GM23338 (cell line): Measurements from ENCODE around the gene CADM4. TPM values are rescaled to one million over a fixed set of nuclear protein-coding genes. Genes with fewer than 3 reads are reported as not detected.

Experiments used
- ATAC-seq: fragments of 200-7000 bp; cut with Tn5 transposase; 3 replicates; pipeline ENCODE4 v1.9.1; 2020
- DNase-seq: peaks from one replicate; pipeline ENCODE4 v3.0.0-alpha.2; 2015; ENCODE audit warnings: low spot score
- H2AFZ ChIP-seq: fragments of 200-600 bp; sonication (generic); 2 replicates; pipeline ENCODE4 v1.8.0; 2016; ENCODE audit warnings: antibody characterized with exemption, mild to moderate bottlenecking, moderate library complexity
- H3F3A ChIP-seq: fragments of 200-600 bp; sonication (generic); replicated peaks from 2 replicates; pipeline ENCODE4 v1.8.0; 2017; ENCODE audit warnings: antibody characterized with exemption, mixed run types, low read depth
- H3K27ac ChIP-seq: fragments of 200-600 bp; sonication (generic); 2 replicates; pipeline ENCODE4 v1.6.1; 2016; ENCODE audit warnings: low read depth
- H3K27me3 ChIP-seq: fragments of 200-600 bp; sonication (generic); 2 replicates; pipeline ENCODE4 v1.8.0; 2016; ENCODE audit warnings: mild to moderate bottlenecking, mixed run types, moderate library complexity; ENCODE audit not compliant: insufficient read depth
- H3K36me3 ChIP-seq: fragments of 200-600 bp; sonication (generic); 2 replicates; pipeline ENCODE4 v1.8.0; 2016; ENCODE audit warnings: mild to moderate bottlenecking; ENCODE audit not compliant: insufficient read depth
- H3K4me1 ChIP-seq: fragments of 200-600 bp; sonication (generic); 2 replicates; pipeline ENCODE4 v1.8.0; 2016; ENCODE audit warnings: mild to moderate bottlenecking, moderate library complexity; ENCODE audit not compliant: insufficient read depth
- H3K4me2 ChIP-seq: fragments of 200-600 bp; sonication (generic); 2 replicates; pipeline ENCODE4 v1.7.1; 2017; ENCODE audit warnings: mixed run types
- H3K4me3 ChIP-seq: fragments of 200-600 bp; sonication (generic); 2 replicates; pipeline ENCODE4 v1.6.1; 2016; ENCODE audit warnings: mixed run types
- H3K79me2 ChIP-seq: fragments of 200-600 bp; sonication (generic); replicated peaks from 2 replicates; pipeline ENCODE4 v1.8.0; 2017; ENCODE audit warnings: mild to moderate bottlenecking; ENCODE audit not compliant: insufficient read depth
- H3K9me2 ChIP-seq: fragments of 200-600 bp; sonication (generic); 2 replicates; pipeline ENCODE4 v1.8.0; 2017; ENCODE audit not compliant: insufficient read depth
- H4K20me1 ChIP-seq: fragments of 200-600 bp; sonication (generic); replicated peaks from 2 replicates; pipeline ENCODE4 v1.8.0; 2017; ENCODE audit warnings: mild to moderate bottlenecking; ENCODE audit not compliant: insufficient read depth
- H3K27ac Mint-ChIP-seq: 2 replicates; pipeline ENCODE4 v1.8.0; 2020; ENCODE audit warnings: inconsistent platforms, mild to moderate bottlenecking, moderate library complexity, mixed read lengths
- H3K27me3 Mint-ChIP-seq: 3 replicates; pipeline ENCODE4 v1.8.0; 2022; ENCODE audit warnings: low read depth, mild to moderate bottlenecking, moderate library complexity, mixed read lengths, inconsistent platforms; ENCODE audit not compliant: insufficient read depth, poor library complexity
- H3K36me3 Mint-ChIP-seq: 3 replicates; pipeline ENCODE4 v1.8.0; 2021; ENCODE audit warnings: low read depth, mild to moderate bottlenecking, inconsistent platforms, moderate library complexity, mixed read lengths
- H3K4me1 Mint-ChIP-seq: 3 replicates; pipeline ENCODE4 v1.8.0; 2020; ENCODE audit warnings: mild to moderate bottlenecking, inconsistent platforms, mixed read lengths
- H3K4me3 Mint-ChIP-seq: 3 replicates; pipeline ENCODE4 v1.8.0; 2021; ENCODE audit warnings: moderate library complexity, mild to moderate bottlenecking, inconsistent platforms, mixed read lengths
- H3K9me3 Mint-ChIP-seq: 3 replicates; pipeline ENCODE4 v1.8.0; 2020; ENCODE audit warnings: moderate library complexity, mild to moderate bottlenecking, inconsistent platforms, mixed read lengths
- CREB1 ChIP-seq: fragments of 250-450 bp; sonication (Bioruptor Pico); IDR thresholded peaks from 2 replicates; pipeline ENCODE4 v1.5.0; 2020; ENCODE audit warnings: low read depth, mild to moderate bottlenecking, moderate library complexity
- NANOG ChIP-seq: IDR thresholded peaks from 2 replicates; pipeline ENCODE4 v1.6.1; 2016; ENCODE audit warnings: antibody characterized with exemption, borderline replicate concordance
- POLR2AphosphoS5 ChIP-seq: IDR thresholded peaks from 2 replicates; pipeline ENCODE4 v1.6.1; 2016; ENCODE audit warnings: antibody characterized with exemption, low read depth
- ZNF114 ChIP-seq: fragments of 250-450 bp; sonication (Bioruptor Pico); IDR thresholded peaks from 2 replicates; pipeline ENCODE4 v1.5.0; 2020; ENCODE audit warnings: mild to moderate bottlenecking, moderate library complexity
- polyA plus RNA-seq: library from polyadenylated mRNA; unstranded; fragments of >200 nt; fragmentation: Nextera tagmentation; extraction: Ambion mirVana; gene quantifications from 2 replicates; pipeline ENCODE4 v1.2.1, GENCODE V29; 2016
- total RNA-seq: library from RNA; depleted of rRNA; stranded (reverse); fragments of >200 nt; shearing (Covaris generic); gene quantifications from 2 replicates; pipeline ENCODE4 v1.2.3, GENCODE V29; 2014
- TF ChIP-seq, protein P1 (sequence below): IDR thresholded peaks from one replicate; pipeline ENCODE4 v1.6.1; 2018; ENCODE audit warnings: antibody characterized with exemption; ENCODE audit not compliant: unreplicated experiment
- TF ChIP-seq, protein P2 (sequence below): fragments of 250-450 bp; sonication (Bioruptor Pico); IDR thresholded peaks from 2 replicates; pipeline ENCODE4 v1.5.0; 2020; ENCODE audit warnings: mild to moderate bottlenecking, moderate library complexity

Gene CADM4
- total and polyA plus RNA-seq, 2 experiments from 2014 or later, result 3.7 to 21.2 TPM

DNA sequence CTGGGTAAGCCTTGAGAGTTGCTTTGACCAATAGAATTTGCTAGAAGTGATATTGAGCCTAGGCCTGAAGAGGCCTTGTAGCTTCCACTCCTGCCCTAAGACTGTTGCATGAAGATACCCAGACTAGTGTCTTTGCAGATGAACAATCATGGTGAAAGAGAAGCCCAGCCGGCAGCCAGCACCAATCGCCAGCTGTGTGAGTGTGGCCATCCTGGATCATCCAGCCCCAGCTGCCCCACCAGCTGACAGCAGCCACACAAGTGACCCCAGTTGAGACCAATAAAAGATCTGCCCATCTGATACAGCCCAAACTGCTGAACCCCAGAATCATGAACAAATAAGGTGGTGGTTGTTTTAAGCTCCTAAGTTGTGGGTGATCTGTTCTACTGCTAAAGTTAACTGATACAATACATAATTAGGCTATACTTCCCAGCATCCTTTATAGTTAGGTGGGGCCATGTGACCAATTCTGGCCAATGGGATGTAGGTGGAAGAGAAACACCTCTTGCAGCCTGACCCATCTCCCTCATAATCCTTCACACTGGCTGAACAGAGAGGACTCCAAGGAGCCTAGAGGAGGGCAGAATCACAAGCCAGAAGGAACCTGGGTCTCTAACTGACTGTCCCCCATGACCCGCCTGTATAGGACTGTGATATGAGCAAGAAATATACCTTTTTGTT, 10.9 kb downstream of the CADM4 start:
- H3K27ac ChIP-seq, result no peak overlapping the region
- no peak overlapping the region for H2AFZ ChIP-seq
- H3K79me2 ChIP-seq, result no peaks in the 10 kb centered on the region
- peaks cover 21% of the 10 kb centered on the region for H3K27me3 Mint-ChIP-seq
- no peak overlapping the region for H3K4me3 ChIP-seq
- peaks cover 9% of the 10 kb centered on the region for H3F3A ChIP-seq
- no peak for TF ChIP-seq POLR2AphosphoS5
- TF ChIP-seq ZNF114 (CRISPR knock-in tag), result no peak
- no peak for TF ChIP-seq NANOG
- TF ChIP-seq, protein P1, sequence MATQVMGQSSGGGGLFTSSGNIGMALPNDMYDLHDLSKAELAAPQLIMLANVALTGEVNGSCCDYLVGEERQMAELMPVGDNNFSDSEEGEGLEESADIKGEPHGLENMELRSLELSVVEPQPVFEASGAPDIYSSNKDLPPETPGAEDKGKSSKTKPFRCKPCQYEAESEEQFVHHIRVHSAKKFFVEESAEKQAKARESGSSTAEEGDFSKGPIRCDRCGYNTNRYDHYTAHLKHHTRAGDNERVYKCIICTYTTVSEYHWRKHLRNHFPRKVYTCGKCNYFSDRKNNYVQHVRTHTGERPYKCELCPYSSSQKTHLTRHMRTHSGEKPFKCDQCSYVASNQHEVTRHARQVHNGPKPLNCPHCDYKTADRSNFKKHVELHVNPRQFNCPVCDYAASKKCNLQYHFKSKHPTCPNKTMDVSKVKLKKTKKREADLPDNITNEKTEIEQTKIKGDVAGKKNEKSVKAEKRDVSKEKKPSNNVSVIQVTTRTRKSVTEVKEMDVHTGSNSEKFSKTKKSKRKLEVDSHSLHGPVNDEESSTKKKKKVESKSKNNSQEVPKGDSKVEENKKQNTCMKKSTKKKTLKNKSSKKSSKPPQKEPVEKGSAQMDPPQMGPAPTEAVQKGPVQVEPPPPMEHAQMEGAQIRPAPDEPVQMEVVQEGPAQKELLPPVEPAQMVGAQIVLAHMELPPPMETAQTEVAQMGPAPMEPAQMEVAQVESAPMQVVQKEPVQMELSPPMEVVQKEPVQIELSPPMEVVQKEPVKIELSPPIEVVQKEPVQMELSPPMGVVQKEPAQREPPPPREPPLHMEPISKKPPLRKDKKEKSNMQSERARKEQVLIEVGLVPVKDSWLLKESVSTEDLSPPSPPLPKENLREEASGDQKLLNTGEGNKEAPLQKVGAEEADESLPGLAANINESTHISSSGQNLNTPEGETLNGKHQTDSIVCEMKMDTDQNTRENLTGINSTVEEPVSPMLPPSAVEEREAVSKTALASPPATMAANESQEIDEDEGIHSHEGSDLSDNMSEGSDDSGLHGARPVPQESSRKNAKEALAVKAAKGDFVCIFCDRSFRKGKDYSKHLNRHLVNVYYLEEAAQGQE, result no peak
- no peak for TF ChIP-seq CREB1 (CRISPR knock-in tag)
- TF ChIP-seq, protein P2, sequence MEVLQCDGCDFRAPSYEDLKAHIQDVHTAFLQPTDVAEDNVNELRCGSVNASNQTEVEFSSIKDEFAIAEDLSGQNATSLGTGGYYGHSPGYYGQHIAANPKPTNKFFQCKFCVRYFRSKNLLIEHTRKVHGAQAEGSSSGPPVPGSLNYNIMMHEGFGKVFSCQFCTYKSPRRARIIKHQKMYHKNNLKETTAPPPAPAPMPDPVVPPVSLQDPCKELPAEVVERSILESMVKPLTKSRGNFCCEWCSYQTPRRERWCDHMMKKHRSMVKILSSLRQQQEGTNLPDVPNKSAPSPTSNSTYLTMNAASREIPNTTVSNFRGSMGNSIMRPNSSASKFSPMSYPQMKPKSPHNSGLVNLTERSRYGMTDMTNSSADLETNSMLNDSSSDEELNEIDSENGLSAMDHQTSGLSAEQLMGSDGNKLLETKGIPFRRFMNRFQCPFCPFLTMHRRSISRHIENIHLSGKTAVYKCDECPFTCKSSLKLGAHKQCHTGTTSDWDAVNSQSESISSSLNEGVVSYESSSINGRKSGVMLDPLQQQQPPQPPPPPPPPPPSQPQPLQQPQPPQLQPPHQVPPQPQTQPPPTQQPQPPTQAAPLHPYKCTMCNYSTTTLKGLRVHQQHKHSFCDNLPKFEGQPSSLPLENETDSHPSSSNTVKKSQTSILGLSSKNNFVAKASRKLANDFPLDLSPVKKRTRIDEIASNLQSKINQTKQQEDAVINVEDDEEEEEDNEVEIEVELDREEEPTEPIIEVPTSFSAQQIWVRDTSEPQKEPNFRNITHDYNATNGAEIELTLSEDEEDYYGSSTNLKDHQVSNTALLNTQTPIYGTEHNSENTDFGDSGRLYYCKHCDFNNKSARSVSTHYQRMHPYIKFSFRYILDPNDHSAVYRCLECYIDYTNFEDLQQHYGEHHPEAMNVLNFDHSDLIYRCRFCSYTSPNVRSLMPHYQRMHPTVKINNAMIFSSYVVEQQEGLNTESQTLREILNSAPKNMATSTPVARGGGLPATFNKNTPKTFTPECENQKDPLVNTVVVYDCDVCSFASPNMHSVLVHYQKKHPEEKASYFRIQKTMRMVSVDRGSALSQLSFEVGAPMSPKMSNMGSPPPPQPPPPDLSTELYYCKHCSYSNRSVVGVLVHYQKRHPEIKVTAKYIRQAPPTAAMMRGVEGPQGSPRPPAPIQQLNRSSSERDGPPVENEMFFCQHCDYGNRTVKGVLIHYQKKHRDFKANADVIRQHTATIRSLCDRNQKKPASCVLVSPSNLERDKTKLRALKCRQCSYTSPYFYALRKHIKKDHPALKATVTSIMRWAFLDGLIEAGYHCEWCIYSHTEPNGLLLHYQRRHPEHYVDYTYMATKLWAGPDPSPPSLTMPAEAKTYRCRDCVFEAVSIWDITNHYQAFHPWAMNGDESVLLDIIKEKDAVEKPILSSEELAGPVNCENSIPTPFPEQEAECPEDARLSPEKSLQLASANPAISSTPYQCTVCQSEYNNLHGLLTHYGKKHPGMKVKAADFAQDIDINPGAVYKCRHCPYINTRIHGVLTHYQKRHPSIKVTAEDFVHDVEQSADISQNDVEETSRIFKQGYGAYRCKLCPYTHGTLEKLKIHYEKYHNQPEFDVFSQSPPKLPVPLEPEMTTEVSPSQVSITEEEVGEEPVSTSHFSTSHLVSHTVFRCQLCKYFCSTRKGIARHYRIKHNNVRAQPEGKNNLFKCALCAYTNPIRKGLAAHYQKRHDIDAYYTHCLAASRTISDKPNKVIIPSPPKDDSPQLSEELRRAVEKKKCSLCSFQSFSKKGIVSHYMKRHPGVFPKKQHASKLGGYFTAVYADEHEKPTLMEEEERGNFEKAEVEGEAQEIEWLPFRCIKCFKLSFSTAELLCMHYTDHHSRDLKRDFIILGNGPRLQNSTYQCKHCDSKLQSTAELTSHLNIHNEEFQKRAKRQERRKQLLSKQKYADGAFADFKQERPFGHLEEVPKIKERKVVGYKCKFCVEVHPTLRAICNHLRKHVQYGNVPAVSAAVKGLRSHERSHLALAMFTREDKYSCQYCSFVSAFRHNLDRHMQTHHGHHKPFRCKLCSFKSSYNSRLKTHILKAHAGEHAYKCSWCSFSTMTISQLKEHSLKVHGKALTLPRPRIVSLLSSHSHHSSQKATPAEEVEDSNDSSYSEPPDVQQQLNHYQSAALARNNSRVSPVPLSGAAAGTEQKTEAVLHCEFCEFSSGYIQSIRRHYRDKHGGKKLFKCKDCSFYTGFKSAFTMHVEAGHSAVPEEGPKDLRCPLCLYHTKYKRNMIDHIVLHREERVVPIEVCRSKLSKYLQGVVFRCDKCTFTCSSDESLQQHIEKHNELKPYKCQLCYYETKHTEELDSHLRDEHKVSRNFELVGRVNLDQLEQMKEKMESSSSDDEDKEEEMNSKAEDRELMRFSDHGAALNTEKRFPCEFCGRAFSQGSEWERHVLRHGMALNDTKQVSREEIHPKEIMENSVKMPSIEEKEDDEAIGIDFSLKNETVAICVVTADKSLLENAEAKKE (CRISPR knock-in tag), result no peak
- H3K4me3 Mint-ChIP-seq, result no peak overlapping the region
- peaks cover 14% of the 10 kb centered on the region; the same call in 2 of the 3 replicates for H3K36me3 Mint-ChIP-seq
- ATAC-seq, result no peak
- no peak overlapping the region for H3K4me2 ChIP-seq
- no peak overlapping the region for H3K27ac Mint-ChIP-seq
- H4K20me1 ChIP-seq, result peaks cover 12% of the 10 kb centered on the region
- H3K36me3 ChIP-seq, result no peaks in the 10 kb centered on the region
- no peaks in the 10 kb centered on the region for H3K27me3 ChIP-seq
- no peak for DNase-seq
- peaks cover 12% of the 10 kb centered on the region for H3K4me1 Mint-ChIP-seq
- peaks cover 2% of the 10 kb centered on the region; the same call in 2 of the 3 replicates for H3K9me3 Mint-ChIP-seq
- no peaks in the 10 kb centered on the region for H3K9me2 ChIP-seq
- H3K4me1 ChIP-seq, result peaks cover 8% of the 10 kb centered on the region; the same call in 1 of the 2 replicates
